WTC11 (cell line): ENCODE measurements around the gene FRMD4A. TPM values are rescaled to one million over a fixed set of nuclear protein-coding genes. Genes with fewer than 3 reads are reported as not detected.
"Not testable (repeated sequence)": the region's sequence is repeated elsewhere in the genome, so short reads cannot be mapped to it uniquely, and the experiment has no call there.

Experiments
- ATAC-seq: fragments of 200-7000 bp; cut with Tn5 transposase; 2 replicates; pipeline ENCODE4 v1.10.0; 2021; ENCODE audit warnings: mild to moderate bottlenecking, moderate library complexity
- CTCF ChIA-PET: fragments of 300-600 bp; sonication (Branson Sonifier 250); formaldehyde crosslinking; loops from one replicate; lab custom pipeline; 2021; ENCODE audit warnings: antibody characterized with exemption; lab: Charles Lee
- POLR2A ChIA-PET: fragments of 350-600 bp; sonication (Branson Sonifier 250); formaldehyde crosslinking; loops from one replicate; lab custom pipeline; 2021; ENCODE audit warnings: antibody characterized with exemption; lab: Charles Lee
- DNase-seq: peaks from one replicate; pipeline ENCODE4 v3.0.0; 2021; ENCODE audit warnings: low spot score
- H3K27ac Mint-ChIP-seq: 2 replicates; pipeline ENCODE4 v1.8.0; 2021; ENCODE audit warnings: mixed read lengths
- H3K27me3 Mint-ChIP-seq: 2 replicates; pipeline ENCODE4 v1.8.0; 2021; ENCODE audit warnings: low read depth, mild to moderate bottlenecking, moderate library complexity, mixed read lengths
- H3K36me3 Mint-ChIP-seq: 2 replicates; pipeline ENCODE4 v1.8.0; 2021; ENCODE audit warnings: mixed read lengths
- H3K4me1 Mint-ChIP-seq: 2 replicates; pipeline ENCODE4 v1.8.0; 2022; ENCODE audit warnings: mixed read lengths
- H3K4me3 Mint-ChIP-seq: 2 replicates; pipeline ENCODE4 v1.8.0; 2021; ENCODE audit warnings: mild to moderate bottlenecking, moderate library complexity, mixed read lengths
- H3K9me3 Mint-ChIP-seq: 2 replicates; pipeline ENCODE4 v1.8.0; 2021; ENCODE audit warnings: mixed read lengths
- CBFB ChIP-seq: sonication (generic); formaldehyde crosslinking; IDR thresholded peaks from 2 replicates; pipeline ENCODE4 v1.8.1; 2022; ENCODE audit warnings: mild to moderate bottlenecking, low read depth, missing genetic modification reagents
- CTCF ChIP-seq: fragments of 200-600 bp; IDR thresholded peaks from 2 replicates; pipeline ENCODE4 v1.8.0; 2022; ENCODE audit warnings: antibody characterized with exemption
- E2F1 ChIP-seq: sonication (generic); formaldehyde crosslinking; IDR thresholded peaks from 2 replicates; pipeline ENCODE4 v1.8.0; 2022; ENCODE audit warnings: mild to moderate bottlenecking, missing genetic modification reagents
- ETV6 ChIP-seq: sonication (generic); formaldehyde crosslinking; IDR thresholded peaks from 2 replicates; pipeline ENCODE4 v1.8.1; 2022; ENCODE audit warnings: mild to moderate bottlenecking, missing genetic modification reagents
- FOXP4 ChIP-seq: sonication (generic); formaldehyde crosslinking; IDR thresholded peaks from 2 replicates; pipeline ENCODE4 v1.8.0; 2022; ENCODE audit warnings: mild to moderate bottlenecking, missing genetic modification reagents
- GTF2I ChIP-seq: fragments of 250-450 bp; sonication (Bioruptor Pico); conservative IDR thresholded peaks from 2 replicates; pipeline ENCODE4 v1.4.0; 2021; ENCODE audit warnings: mild to moderate bottlenecking
- HMGXB4 ChIP-seq: sonication (generic); formaldehyde crosslinking; IDR thresholded peaks from 2 replicates; pipeline ENCODE4 v1.8.1; 2023; ENCODE audit warnings: mild to moderate bottlenecking, moderate library complexity, missing genetic modification reagents
- IRF2 ChIP-seq: sonication (generic); formaldehyde crosslinking; IDR thresholded peaks from 2 replicates; pipeline ENCODE4 v1.8.0; 2022; ENCODE audit warnings: low read depth, missing genetic modification reagents, borderline replicate concordance
- JAZF1 ChIP-seq: fragments of 250-450 bp; sonication (Bioruptor Pico); IDR thresholded peaks from 2 replicates; pipeline ENCODE4 v1.9.0; 2021; ENCODE audit warnings: moderate library complexity, mild to moderate bottlenecking, inconsistent platforms
- MLX ChIP-seq: sonication (generic); formaldehyde crosslinking; IDR thresholded peaks from 2 replicates; pipeline ENCODE4 v1.8.1; 2023; ENCODE audit warnings: mild to moderate bottlenecking, missing genetic modification reagents, moderate library complexity
- NFATC4 ChIP-seq: fragments of 250-450 bp; sonication (Bioruptor Pico); IDR thresholded peaks from 2 replicates; pipeline ENCODE4 v1.9.0; 2021; ENCODE audit warnings: mild to moderate bottlenecking
- NFYB ChIP-seq: sonication (generic); formaldehyde crosslinking; conservative IDR thresholded peaks from 2 replicates; pipeline ENCODE4 v1.8.0; 2022; ENCODE audit warnings: low read depth, missing genetic modification reagents
- SP1 ChIP-seq: sonication (generic); formaldehyde crosslinking; conservative IDR thresholded peaks from 2 replicates; pipeline ENCODE4 v1.8.1; 2022; ENCODE audit warnings: missing genetic modification reagents
- TEAD1 ChIP-seq: sonication (generic); formaldehyde crosslinking; IDR thresholded peaks from 2 replicates; pipeline ENCODE4 v1.8.0; 2022; ENCODE audit warnings: mild to moderate bottlenecking, missing genetic modification reagents
- TEAD4 ChIP-seq: sonication (generic); formaldehyde crosslinking; IDR thresholded peaks from 2 replicates; pipeline ENCODE4 v1.8.0; 2022; ENCODE audit warnings: mild to moderate bottlenecking, missing genetic modification reagents
- TP53 ChIP-seq: sonication (generic); formaldehyde crosslinking; IDR thresholded peaks from 2 replicates; pipeline ENCODE4 v1.8.1; 2023; ENCODE audit warnings: mild to moderate bottlenecking, missing genetic modification reagents
- ZBTB43 ChIP-seq: sonication (generic); formaldehyde crosslinking; IDR thresholded peaks from 2 replicates; pipeline ENCODE4 v1.8.1; 2023; ENCODE audit warnings: mild to moderate bottlenecking, missing genetic modification reagents
- ZNF138 ChIP-seq: sonication (generic); formaldehyde crosslinking; conservative IDR thresholded peaks from 2 replicates; pipeline ENCODE4 v1.8.1; 2022; ENCODE audit warnings: mild to moderate bottlenecking, moderate library complexity, missing genetic modification reagents
- ZNF219 ChIP-seq: sonication (generic); formaldehyde crosslinking; IDR thresholded peaks from 2 replicates; pipeline ENCODE4 v1.8.0; 2023; ENCODE audit warnings: missing genetic modification reagents, mild to moderate bottlenecking, borderline replicate concordance
- ZNF416 ChIP-seq: fragments of 250-450 bp; sonication (Bioruptor Pico); IDR thresholded peaks from 2 replicates; pipeline ENCODE4 v1.9.0; 2021; ENCODE audit warnings: mild to moderate bottlenecking, inconsistent platforms
- ZNF671 ChIP-seq: fragments of 250-450 bp; sonication (Bioruptor Pico); IDR thresholded peaks from 2 replicates; pipeline ENCODE4 v1.8.0; 2021; ENCODE audit warnings: mild to moderate bottlenecking
- ZSCAN18 ChIP-seq: fragments of 250-450 bp; sonication (Bioruptor Pico); IDR thresholded peaks from 2 replicates; pipeline ENCODE4 v2.1.2; 2022; ENCODE audit warnings: mild to moderate bottlenecking, moderate library complexity
- total RNA-seq: library from RNA; stranded (reverse); gene quantifications from 3 replicates; pipeline ENCODE4 v1.2.3, GENCODE V29; 2021

The FRMD4A gene
- total RNA-seq, 1 experiment from 2014 or later = 35.5 TPM

- POLR2A ChIA-PET = no interaction called here
- Mint-ChIP-seq H3K9me3 (peaks cover 6% of the 10 kb centered on the region), H3K27me3 (no peaks in the 10 kb centered on the region; the same call in 1 of the 2 replicates), H3K4me3 (no peak overlapping the region), H3K36me3 (no peaks in the 10 kb centered on the region), H3K27ac (no peak overlapping the region), H3K4me1 (no peaks in the 10 kb centered on the region)
- TF ChIP-seq HMGXB4 (CRISPR knock-in tag) (no peak), TEAD1 (CRISPR knock-in tag) (no peak), E2F1 (CRISPR knock-in tag) (no peak)
- ATAC-seq = no peak
- no peak for DNase-seq
- CTCF ChIA-PET = no interaction called here
These were observed 111.3 kb downstream of the FRMD4A start for GRCh38 chr10:14219411-14219810.

- no peaks in the 10 kb centered on the region for H3K36me3 Mint-ChIP-seq
These were observed 115.1 kb downstream of the FRMD4A start for GRCh38 chr10:14215641-14216040.

GRCh38 chr10:14213703-14214102 lies 117.0 kb downstream of the FRMD4A start:
- CTCF ChIA-PET = interaction anchor here (0.7 to 1.3 kb wide), 2 partner anchors 13 to 31 kb away, joined by 3 to 5 read pairs; no protein-coding TSS in a partner anchor
- H3K4me3 Mint-ChIP-seq, H3K4me1 Mint-ChIP-seq, H3K36me3 Mint-ChIP-seq, H3K27me3 Mint-ChIP-seq, ATAC-seq, DNase-seq, POLR2A ChIA-PET, H3K27ac Mint-ChIP-seq: not testable (repeated sequence)
- peaks cover 14% of the 10 kb centered on the region for H3K9me3 Mint-ChIP-seq

More at GRCh38 chr10:14215641-14216040, 115.1 kb downstream of the FRMD4A start:
- DNase-seq = no peak
- ChIA-PET CTCF (interaction anchor here (1.0 kb wide), 1 partner anchor 15 kb away, joined by 4 read pairs; no protein-coding TSS in a partner anchor), POLR2A (no interaction called here)
- Mint-ChIP-seq H3K27ac (no peak overlapping the region), H3K9me3 (peaks cover 14% of the 10 kb centered on the region), H3K4me1 (no peaks in the 10 kb centered on the region), H3K4me3 (no peak overlapping the region), H3K27me3 (no peaks in the 10 kb centered on the region; the same call in 1 of the 2 replicates)
- no peak for ATAC-seq
- TF ChIP-seq ZNF671 (CRISPR knock-in tag) = no peak
- no peak for TF ChIP-seq ZSCAN18 (CRISPR knock-in tag)
- no peak for TF ChIP-seq JAZF1 (CRISPR knock-in tag)
- no peak for TF ChIP-seq CBFB
- no peak for TF ChIP-seq TP53 (CRISPR knock-in tag)
- TF ChIP-seq TEAD4 (CRISPR knock-in tag) = no peak
- TF ChIP-seq CTCF = no peak
- TF ChIP-seq TEAD1 (CRISPR knock-in tag) = no peak
- TF ChIP-seq ETV6 (CRISPR knock-in tag) = no peak
- TF ChIP-seq NFYB (CRISPR knock-in tag) = no peak
- no peak for TF ChIP-seq GTF2I (CRISPR knock-in tag)
- TF ChIP-seq ZBTB43 (CRISPR knock-in tag) = no peak
- TF ChIP-seq NFATC4 (CRISPR knock-in tag) = no peak
- TF ChIP-seq ZNF219 (CRISPR knock-in tag) = no peak
- TF ChIP-seq MLX (CRISPR knock-in tag) = no peak
- TF ChIP-seq FOXP4 (CRISPR knock-in tag) = no peak
- no peak for TF ChIP-seq ZNF138 (CRISPR knock-in tag)
- TF ChIP-seq SP1 (CRISPR knock-in tag) = no peak
- no peak for TF ChIP-seq ZNF416 (CRISPR knock-in tag)
- TF ChIP-seq IRF2 (CRISPR knock-in tag) = no peak
- TF ChIP-seq, all 79 proteins: peak for 0
